Measurements from ENCODE around the gene FAM174B.

The FAM174B gene

GRCh38 chr15:92570391-92570790 lies 85.2 kb downstream of the FAM174B start:
- no peak for DNase-seq (ENCODE audit: low read depth in 2 of 2)

- DNase-seq (ENCODE audit: low read depth in 2 of 2), result no peak
Observed at GRCh38 chr15:92569778-92570177, 85.8 kb downstream of the FAM174B start.
